OCI-LY7 (cell line): ENCODE results near the gene ZC3H18. TPM values are rescaled to one million over a fixed set of nuclear protein-coding genes. Genes with fewer than 3 reads are reported as not detected.

Source experiments
- BruUV-seq: library from RNA; stranded (reverse); fragments of 400-500 nt; replicated peaks from 2 replicates; lab custom pipeline; 2021; lab: Mats Ljungman, UMichigan
- CTCF ChIA-PET: fragments of 300-600 bp; sonication (Branson Sonifier 250); formaldehyde crosslinking; loops from one replicate; lab custom pipeline; 2022; ENCODE audit warnings: antibody characterized with exemption; ENCODE audit not compliant: unreplicated experiment; lab: Charles Lee
- POLR2A ChIA-PET: fragments of 300-600 bp; sonication (Branson Sonifier 250); formaldehyde crosslinking; loops from one replicate; lab custom pipeline; 2022; ENCODE audit warnings: antibody characterized with exemption; lab: Charles Lee
- DNase-seq: peaks from one replicate; pipeline ENCODE4 v3.0.0-alpha.2; 2015; ENCODE audit warnings: low spot score
- H2AFZ ChIP-seq: fragments of 200-600 bp; sonication (generic), shearing (Covaris generic); 2 replicates; pipeline ENCODE4 v1.6.1; 2014; ENCODE audit warnings: mild to moderate bottlenecking, antibody characterized with exemption, low read length, moderate library complexity
- H3K27ac ChIP-seq: fragments of 200-600 bp; sonication (generic); 2 replicates; pipeline ENCODE4 v1.5.1; 2014; ENCODE audit warnings: mixed run types, low read depth, mild to moderate bottlenecking, moderate library complexity, low read length, inconsistent platforms; ENCODE audit not compliant: poor library complexity, severe bottlenecking
- H3K36me3 ChIP-seq: fragments of 200-600 bp; sonication (generic); 2 replicates; pipeline ENCODE4 v1.6.1; 2014; ENCODE audit warnings: mild to moderate bottlenecking, antibody characterized with exemption, low read length, moderate library complexity, mixed read lengths; ENCODE audit not compliant: insufficient read depth
- H3K4me1 ChIP-seq: fragments of 200-600 bp; sonication (generic); 2 replicates; pipeline ENCODE4 v1.5.1; 2014; ENCODE audit warnings: mild to moderate bottlenecking, low read length; ENCODE audit not compliant: insufficient read depth, poor library complexity, severe bottlenecking
- H3K4me2 ChIP-seq: fragments of 200-600 bp; sonication (generic); 2 replicates; pipeline ENCODE4 v1.6.1; 2014; ENCODE audit warnings: mild to moderate bottlenecking, low read length
- H3K4me3 ChIP-seq: fragments of 200-600 bp; sonication (generic); 2 replicates; pipeline ENCODE4 v1.5.1; 2014; ENCODE audit warnings: mild to moderate bottlenecking, low read depth, low read length; ENCODE audit not compliant: poor library complexity, severe bottlenecking
- H3K79me2 ChIP-seq: fragments of 200-600 bp; sonication (generic); 2 replicates; pipeline ENCODE4 v1.6.1; 2016; ENCODE audit warnings: low read depth, mild to moderate bottlenecking, low read length, moderate library complexity, mixed read lengths; ENCODE audit not compliant: insufficient read depth
- H3K9me2 ChIP-seq: fragments of 200-600 bp; sonication (generic); 2 replicates; pipeline ENCODE4 v1.6.1; 2016; ENCODE audit warnings: mild to moderate bottlenecking, low read length, mixed read lengths; ENCODE audit not compliant: insufficient read depth
- H3K9me3 ChIP-seq: fragments of 200-600 bp; sonication (generic); 2 replicates; pipeline ENCODE4 v1.6.1; 2014; ENCODE audit warnings: mild to moderate bottlenecking, mixed run types, low read length, mixed read lengths
- H4K20me1 ChIP-seq: fragments of 200-600 bp; sonication (generic); 2 replicates; pipeline ENCODE4 v1.6.1; 2014; ENCODE audit warnings: mild to moderate bottlenecking, antibody characterized with exemption, low read length, moderate library complexity, mixed read lengths; ENCODE audit not compliant: insufficient read depth
- CTCF ChIP-seq: fragments of 200-600 bp; sonication (generic); conservative IDR thresholded peaks from 2 replicates; pipeline ENCODE4 v1.5.1; 2014; ENCODE audit warnings: mild to moderate bottlenecking, antibody characterized with exemption, low read length, moderate library complexity, mixed read lengths
- EZH2phosphoT487 ChIP-seq: fragments of 200-600 bp; sonication (generic); IDR thresholded peaks from 2 replicates; pipeline ENCODE4 v1.6.1; 2018; ENCODE audit warnings: low read depth, borderline replicate concordance, mild to moderate bottlenecking, mixed run types, antibody characterized with exemption, low read length, moderate library complexity, mixed read lengths
- intact Hi-C: fragments of 100-400 bp; cut with micrococcal nuclease; formaldehyde crosslinking; loops from one replicate; pipeline ENCODE4 v1.10.0; 2022; ENCODE audit not compliant: unreplicated experiment
- total RNA-seq, 2 experiments: library from RNA; depleted of rRNA in 1 of 2; stranded (reverse); fragments of >200 nt in 1 of 2; shearing (Covaris generic) in 1 of 2; gene quantifications; 2 replicates each; pipeline ENCODE4 v1.2.3, GENCODE V29; 2014 to 2022

ZC3H18 gene
- total RNA-seq, 2 experiments from 2014 or later = 22.2 to 79.0 TPM

GRCh38 chr16:88630433-88630832 lies 60.2 kb downstream of the ZC3H18 start:
- intact Hi-C loops = loop anchor here (5.0 kb wide), 2 partner anchors 72 to 188 kb away; no protein-coding TSS in a partner anchor
- BruUV-seq = no TSS peak
- Histone ChIP-seq H3K4me1 (peaks cover 22% of the 10 kb centered on the region), H3K27ac (no peak overlapping the region), H3K79me2 (no peaks in the 10 kb centered on the region), H4K20me1 (no peaks in the 10 kb centered on the region), H3K4me2 (no peak overlapping the region), H3K9me3 (no peaks in the 10 kb centered on the region), H3K4me3 (no peak overlapping the region), H3K9me2 (no peaks in the 10 kb centered on the region), H3K36me3 (peaks cover 69% of the 10 kb centered on the region), H2AFZ (no peak overlapping the region)
- no peak for DNase-seq
- TF ChIP-seq CTCF = no peak
- TF ChIP-seq EZH2phosphoT487 = no peak
- ChIA-PET POLR2A (no interaction called here), CTCF (no interaction called here)

GRCh38 chr16:88630941-88631340 lies 60.7 kb downstream of the ZC3H18 start:
- CTCF ChIA-PET = no interaction called here
- Histone ChIP-seq H3K9me3 (no peaks in the 10 kb centered on the region), H3K9me2 (no peaks in the 10 kb centered on the region), H3K4me1 (peaks cover 22% of the 10 kb centered on the region), H2AFZ (no peak overlapping the region), H3K4me2 (no peak overlapping the region), H4K20me1 (no peaks in the 10 kb centered on the region), H3K27ac (no peak overlapping the region), H3K4me3 (no peak overlapping the region), H3K79me2 (no peaks in the 10 kb centered on the region), H3K36me3 (peaks cover 65% of the 10 kb centered on the region)
- intact Hi-C loops = loop anchor here (5.0 kb wide), 2 partner anchors 71 to 189 kb away; no protein-coding TSS in a partner anchor
- TF ChIP-seq EZH2phosphoT487 (no peak), CTCF (no peak)
- POLR2A ChIA-PET = no interaction called here
- DNase-seq = no peak
- no TSS peak for BruUV-seq

- H3K4me1 ChIP-seq = peaks cover 22% of the 10 kb centered on the region
- no peak overlapping the region for H3K27ac ChIP-seq
- intact Hi-C loops = loop anchor here (5.0 kb wide), 2 partner anchors 71 to 189 kb away; no protein-coding TSS in a partner anchor
- no peaks in the 10 kb centered on the region for H4K20me1 ChIP-seq
- no peak overlapping the region for H2AFZ ChIP-seq
- peaks cover 64% of the 10 kb centered on the region for H3K36me3 ChIP-seq
- ChIA-PET POLR2A (no interaction called here), CTCF (no interaction called here)
- H3K9me2 ChIP-seq = no peaks in the 10 kb centered on the region
- TF ChIP-seq EZH2phosphoT487 (no peak), CTCF (no peak)
- no peak for DNase-seq
- BruUV-seq = TSS peak; percentile 95
- no peak overlapping the region for H3K4me3 ChIP-seq
- H3K79me2 ChIP-seq = no peaks in the 10 kb centered on the region
- H3K4me2 ChIP-seq = no peak overlapping the region
- H3K9me3 ChIP-seq = no peaks in the 10 kb centered on the region
These were observed 61.2 kb downstream of the ZC3H18 start for GRCh38 chr16:88631384-88631783.
